HEK293 (cell line): Measurements from ENCODE around the gene TAL1.

Source experiments
- SALL2 ChIP-seq: fragments of 450-650 bp; formaldehyde crosslinking; IDR thresholded peaks from 2 replicates; pipeline ENCODE4 v1.5.0; 2017; ENCODE audit warnings: missing biosample characterization, mild to moderate bottlenecking, missing genetic modification characterization, borderline replicate concordance
- ZNF302 ChIP-seq: fragments of 450-650 bp; formaldehyde crosslinking; IDR thresholded peaks from 2 replicates; pipeline ENCODE4 v1.5.1; 2016; ENCODE audit warnings: missing biosample characterization, missing genetic modification characterization, low read depth
- ZNF560 ChIP-seq: fragments of 450-650 bp; formaldehyde crosslinking; IDR thresholded peaks from 2 replicates; pipeline ENCODE4 v1.5.1; 2017; ENCODE audit warnings: missing biosample characterization, missing genetic modification characterization, borderline replicate concordance
- TF ChIP-seq, protein P1 (sequence below): fragments of 450-650 bp; formaldehyde crosslinking; IDR thresholded peaks from 2 replicates; pipeline ENCODE4 v1.5.1; 2016; ENCODE audit warnings: missing biosample characterization, missing genetic modification characterization
- TF ChIP-seq, protein P2 (sequence below): fragments of 450-650 bp; formaldehyde crosslinking; IDR thresholded peaks from 2 replicates; pipeline ENCODE4 v1.5.1; 2016; ENCODE audit warnings: missing biosample characterization, missing genetic modification characterization

TAL1 gene

DNA sequence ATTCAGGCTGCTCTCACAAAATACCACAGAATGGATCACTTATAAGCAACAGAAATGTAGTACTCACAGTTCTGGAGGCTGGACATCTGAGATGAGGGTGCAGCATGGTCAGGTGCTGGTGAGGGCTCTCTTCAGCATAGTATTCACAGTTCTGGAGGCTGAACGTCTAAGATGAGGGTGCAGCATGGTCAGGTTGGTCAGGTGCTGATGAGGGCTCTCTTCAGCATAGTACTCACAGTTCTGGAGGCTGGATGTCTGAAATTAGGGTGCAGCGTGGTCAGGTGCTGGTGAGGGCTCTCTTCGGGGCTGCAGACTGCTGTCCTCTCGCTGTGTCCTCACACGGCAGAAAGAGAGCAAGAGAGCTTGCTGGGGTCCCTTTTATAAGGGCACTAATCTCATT, 59.2 kb downstream of the TAL1 start (continued):
- TF ChIP-seq ZNF302 (tag by site-specific recombination) (no peak), SALL2 (tag by site-specific recombination) (no peak), ZNF560 (tag by site-specific recombination) (no peak)
- TF ChIP-seq, protein P1, sequence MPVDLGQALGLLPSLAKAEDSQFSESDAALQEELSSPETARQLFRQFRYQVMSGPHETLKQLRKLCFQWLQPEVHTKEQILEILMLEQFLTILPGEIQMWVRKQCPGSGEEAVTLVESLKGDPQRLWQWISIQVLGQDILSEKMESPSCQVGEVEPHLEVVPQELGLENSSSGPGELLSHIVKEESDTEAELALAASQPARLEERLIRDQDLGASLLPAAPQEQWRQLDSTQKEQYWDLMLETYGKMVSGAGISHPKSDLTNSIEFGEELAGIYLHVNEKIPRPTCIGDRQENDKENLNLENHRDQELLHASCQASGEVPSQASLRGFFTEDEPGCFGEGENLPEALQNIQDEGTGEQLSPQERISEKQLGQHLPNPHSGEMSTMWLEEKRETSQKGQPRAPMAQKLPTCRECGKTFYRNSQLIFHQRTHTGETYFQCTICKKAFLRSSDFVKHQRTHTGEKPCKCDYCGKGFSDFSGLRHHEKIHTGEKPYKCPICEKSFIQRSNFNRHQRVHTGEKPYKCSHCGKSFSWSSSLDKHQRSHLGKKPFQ (tag by site-specific recombination), result no peak
- TF ChIP-seq, protein P2, sequence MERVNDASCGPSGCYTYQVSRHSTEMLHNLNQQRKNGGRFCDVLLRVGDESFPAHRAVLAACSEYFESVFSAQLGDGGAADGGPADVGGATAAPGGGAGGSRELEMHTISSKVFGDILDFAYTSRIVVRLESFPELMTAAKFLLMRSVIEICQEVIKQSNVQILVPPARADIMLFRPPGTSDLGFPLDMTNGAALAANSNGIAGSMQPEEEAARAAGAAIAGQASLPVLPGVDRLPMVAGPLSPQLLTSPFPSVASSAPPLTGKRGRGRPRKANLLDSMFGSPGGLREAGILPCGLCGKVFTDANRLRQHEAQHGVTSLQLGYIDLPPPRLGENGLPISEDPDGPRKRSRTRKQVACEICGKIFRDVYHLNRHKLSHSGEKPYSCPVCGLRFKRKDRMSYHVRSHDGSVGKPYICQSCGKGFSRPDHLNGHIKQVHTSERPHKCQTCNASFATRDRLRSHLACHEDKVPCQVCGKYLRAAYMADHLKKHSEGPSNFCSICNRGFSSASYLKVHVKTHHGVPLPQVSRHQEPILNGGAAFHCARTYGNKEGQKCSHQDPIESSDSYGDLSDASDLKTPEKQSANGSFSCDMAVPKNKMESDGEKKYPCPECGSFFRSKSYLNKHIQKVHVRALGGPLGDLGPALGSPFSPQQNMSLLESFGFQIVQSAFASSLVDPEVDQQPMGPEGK, result no peak
